GM12878 (cell line): Measurements from ENCODE around the gene AQP9. TPM values are rescaled to one million over a fixed set of nuclear protein-coding genes. Genes with fewer than 3 reads are reported as not detected.

Experiments used
- ATAC-seq: fragments of 200-7000 bp; cut with Tn5 transposase; 3 replicates; pipeline ENCODE4 v1.9.1; 2020; ENCODE audit warnings: mild to moderate bottlenecking, moderate library complexity
- BruUV-seq: library from RNA; stranded (reverse); fragments of 400-500 nt; replicated peaks from 2 replicates; lab custom pipeline; 2021; lab: Mats Ljungman, UMichigan
- CTCF ChIA-PET: fragments of 300-600 bp; sonication (Branson Sonifier 250); formaldehyde crosslinking; extraction: SDS; loops from one replicate; lab custom pipeline; 2021; ENCODE audit warnings: inconsistent platforms; lab: Yijun Ruan, JAX
- POLR2A ChIA-PET: fragments of 350-600 bp; formaldehyde crosslinking; extraction: SDS; loops from one replicate; lab custom pipeline; 2021; ENCODE audit warnings: inconsistent platforms; lab: Charles Lee
- RAD21 ChIA-PET: fragments of 300-600 bp; sonication (Branson Sonifier 250); formaldehyde crosslinking; loops from one replicate; lab custom pipeline; 2023; ENCODE audit warnings: antibody characterized with exemption; ENCODE audit not compliant: unreplicated experiment; lab: Charles Lee
- SMC1A ChIA-PET: fragments of 300-600 bp; sonication (Branson Sonifier 250); formaldehyde crosslinking; loops from one replicate; lab custom pipeline; 2023; ENCODE audit not compliant: unreplicated experiment, uncharacterized antibody; lab: Charles Lee
- DNase-seq: peaks from one replicate; pipeline ENCODE4 v3.0.0-alpha.2; 2011; ENCODE audit warnings: low read depth, low spot score
- FAIRE-seq: peaks from 3 replicates; lab custom pipeline; 2011; peaks lifted over from hg19 to GRCh38; lab: Jason Lieb, UNC
- H2AFZ ChIP-seq: 2 replicates; pipeline ENCODE4 v1.6.0; 2011; ENCODE audit warnings: low read depth, low read length, control low read depth; ENCODE audit not compliant: control insufficient read depth
- H3K27ac ChIP-seq: 2 replicates; pipeline ENCODE4 v1.5.1; 2011; ENCODE audit warnings: control low read depth; ENCODE audit not compliant: control insufficient read depth, insufficient read depth
- H3K27me3 ChIP-seq, 2 experiments: replicated peaks in 1 of 2; 2 replicates each; pipeline versions ENCODE4 v1.6.0 to v1.6.1; 2011; ENCODE audit warnings: low read length in 1 of 2; ENCODE audit not compliant: control insufficient read depth in 2 of 2, insufficient read depth in 2 of 2
- H3K36me3 ChIP-seq, 2 experiments: 2 replicates each; pipeline ENCODE4 v1.5.1; 2011; ENCODE audit warnings: low read length in 1 of 2; ENCODE audit not compliant: control insufficient read depth in 2 of 2, insufficient read depth in 2 of 2
- H3K4me1 ChIP-seq: 2 replicates; pipeline ENCODE4 v1.6.1; 2011; ENCODE audit warnings: mild to moderate bottlenecking, low read length, moderate library complexity, mixed read lengths; ENCODE audit not compliant: control insufficient read depth, insufficient read depth
- H3K4me2 ChIP-seq: 2 replicates; pipeline ENCODE4 v1.6.0; 2011; ENCODE audit warnings: control low read depth; ENCODE audit not compliant: control insufficient read depth, insufficient read depth
- H3K4me3 ChIP-seq: fragments of 200-600 bp; sonication (generic); 2 replicates; pipeline ENCODE4 v1.5.1; 2016
- H3K79me2 ChIP-seq: 2 replicates; pipeline ENCODE4 v1.6.0; 2011; ENCODE audit warnings: low read length; ENCODE audit not compliant: control insufficient read depth, insufficient read depth
- H3K9ac ChIP-seq: 2 replicates; pipeline ENCODE4 v1.8.0; 2011; ENCODE audit warnings: low read length, control low read depth, mixed read lengths; ENCODE audit not compliant: control insufficient read depth, insufficient read depth
- H3K9me3 ChIP-seq: replicated peaks from 3 replicates; pipeline ENCODE4 v1.5.1; 2011; ENCODE audit warnings: mild to moderate bottlenecking, low read length; ENCODE audit not compliant: control insufficient read depth, insufficient read depth
- H4K20me1 ChIP-seq: 2 replicates; pipeline ENCODE4 v1.6.0; 2011; ENCODE audit not compliant: control insufficient read depth, insufficient read depth
- CBFB ChIP-seq: IDR thresholded peaks from 2 replicates; pipeline ENCODE4 v1.6.1; 2016; ENCODE audit warnings: antibody characterized with exemption, low read depth
- CBX3 ChIP-seq: fragments of 200-600 bp; sonication (generic); IDR thresholded peaks from 2 replicates; pipeline ENCODE4 v1.6.1; 2016; ENCODE audit warnings: low read depth, borderline replicate concordance
- CEBPB ChIP-seq, 2 experiments: fragments of 150-350 bp in 1 of 2; IDR thresholded peaks; 2 replicates each; pipeline ENCODE4 v1.6.1; 2012 to 2014; ENCODE audit warnings: low read depth in 2 of 2, low read length in 2 of 2, borderline replicate concordance in 1 of 2, inconsistent platforms in 1 of 2
- CHD2 ChIP-seq: IDR thresholded peaks from 2 replicates; pipeline ENCODE4 v1.6.1; 2011; ENCODE audit warnings: low read depth, low read length, improper control_type of control experiment, borderline replicate concordance
- EGR1 ChIP-seq, 2 experiments: IDR thresholded peaks; 1 replicate in 1 of 2; 2 replicates in 1 of 2; pipeline ENCODE4 v1.6.1; 2011 to 2012; ENCODE audit warnings: low read depth in 2 of 2, low read length in 2 of 2, borderline replicate concordance in 1 of 2, mild to moderate bottlenecking in 1 of 2, moderate library complexity in 1 of 2
- IKZF1 ChIP-seq: fragments of 450-650 bp; conservative IDR thresholded peaks from 2 replicates; pipeline ENCODE4 v1.6.1; 2017; ENCODE audit warnings: antibody characterized with exemption, mild to moderate bottlenecking
- MXI1 ChIP-seq: fragments of 150-350 bp; IDR thresholded peaks from 2 replicates; pipeline ENCODE4 v1.6.1; 2011; ENCODE audit warnings: low read depth, mild to moderate bottlenecking, inconsistent platforms, low read length, improper control_type of control experiment
- MYB ChIP-seq: fragments of 150-350 bp; IDR thresholded peaks from 2 replicates; pipeline ENCODE4 v1.6.1; 2014; ENCODE audit warnings: mild to moderate bottlenecking, low read depth, low read length, borderline replicate concordance
- NR2C2 ChIP-seq: IDR thresholded peaks from 2 replicates; pipeline ENCODE4 v1.6.1; 2011; ENCODE audit warnings: borderline replicate concordance, low read depth; ENCODE audit not compliant: control insufficient read depth, insufficient read length
- PAX8 ChIP-seq: fragments of 450-650 bp; IDR thresholded peaks from 2 replicates; pipeline ENCODE4 v1.6.1; 2017; ENCODE audit warnings: mild to moderate bottlenecking, moderate library complexity
- SMAD5 ChIP-seq: IDR thresholded peaks from 2 replicates; pipeline ENCODE4 v1.6.1; 2016; ENCODE audit warnings: antibody characterized with exemption, low read depth
- SMARCA5 ChIP-seq: fragments of 450-650 bp; IDR thresholded peaks from 2 replicates; pipeline ENCODE4 v1.6.1; 2017; ENCODE audit warnings: mild to moderate bottlenecking
- TCF7 ChIP-seq: IDR thresholded peaks from 2 replicates; pipeline ENCODE4 v1.6.1; 2014; ENCODE audit warnings: antibody characterized with exemption, borderline replicate concordance
- WRNIP1 ChIP-seq: IDR thresholded peaks from 2 replicates; pipeline ENCODE4 v1.6.1; 2011; ENCODE audit warnings: low read depth, low read length, improper control_type of control experiment, borderline replicate concordance
- WGBS: methylation state at CpG from one replicate; pipeline ENCODE4 v1.1.6; 2016; ENCODE audit warnings: low lambda C conversion rate; ENCODE audit not compliant: insufficient replicate concordance, insufficient coverage; ENCODE audit errors: missing lambda C conversion rate; 5-methylcytosine and 5-hydroxymethylcytosine counted together
- in situ Hi-C: fragments of 300-500 bp; cut with MboI; formaldehyde crosslinking; loops from 9 replicates; pipeline ENCODE4 v1.14.3; 2018; ENCODE audit warnings: mixed read lengths
- intact Hi-C: fragments of 100-400 bp; cut with micrococcal nuclease; formaldehyde crosslinking; loops from one replicate; pipeline ENCODE4 v1.14.2; 2022; ENCODE audit not compliant: unreplicated experiment
- polyA plus RNA-seq, 11 experiments: library from polyadenylated mRNA; depleted of rRNA in 4 of 11; unstranded in 6 of 11; stranded (reverse) in 5 of 11; fragments of >200 nt; fragmentation: Nextera tagmentation in 4 of 11; fragmentation: Illumina TruSeq in 1 of 11; extraction: Ambion mirVana in 4 of 11; extraction: Trizol in 1 of 11; gene quantifications; 1 replicate in 1 of 11; 2 replicates in 10 of 11; pipeline versions ENCODE4 v1.2.1 to v1.2.3, GENCODE V29; 2011 to 2016; ENCODE audit warnings: inconsistent platforms in 2 of 11, missing spikeins in 2 of 11, low read depth in 1 of 11
- total RNA-seq, 4 experiments: library from RNA; depleted of rRNA in 3 of 4; stranded (reverse); fragments of >200 nt in 3 of 4; fragmentation: Illumina TruSeq in 1 of 4; extraction: Trizol in 1 of 4; gene quantifications; 2 replicates each; pipeline versions ENCODE4 v1.2.1 to v1.2.3, GENCODE V29; 2013 to 2021
- TF ChIP-seq, protein P1 (sequence below): fragments of 450-650 bp; IDR thresholded peaks from 2 replicates; pipeline ENCODE4 v1.6.1; 2016; ENCODE audit warnings: mild to moderate bottlenecking, moderate library complexity, borderline replicate concordance

The AQP9 gene
- total and polyA plus RNA-seq, 10 of the 15 experiments (the other 5 are each of a cell fraction or from before 2014, with no cell fraction given): 0.05 to 3.0 (median 0.22) TPM

DNA sequence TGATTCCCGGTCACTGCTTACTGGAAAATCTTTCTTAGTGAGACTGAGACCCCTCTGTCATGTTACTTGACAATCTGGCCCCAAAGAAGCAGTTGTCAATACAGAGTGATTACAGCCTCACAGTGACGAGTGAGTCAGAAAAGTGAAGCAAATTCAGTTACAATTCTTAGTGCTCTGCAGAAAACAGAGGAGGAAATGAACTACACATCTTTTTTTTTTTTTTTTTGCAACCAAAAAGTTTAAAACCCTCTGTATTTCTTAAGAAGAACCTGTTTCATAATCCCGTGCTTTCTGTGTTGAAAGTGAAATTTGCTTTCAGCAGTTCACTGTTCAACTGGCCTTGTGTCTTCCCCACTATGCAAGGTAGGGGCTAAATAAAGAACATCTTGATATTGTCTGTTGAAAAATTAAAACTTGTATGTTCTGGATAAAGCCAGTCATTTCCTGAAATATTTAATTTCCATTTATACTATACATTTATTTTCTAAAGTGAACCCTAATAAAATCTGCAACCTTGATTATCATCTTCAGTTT, 1.9 kb downstream of the AQP9 start:
- Histone ChIP-seq H4K20me1 (no peaks in the 10 kb centered on the region), H3K4me3 (no peak overlapping the region), H3K27ac (no peak overlapping the region), H3K9ac (no peak overlapping the region), H3K9me3 (no peaks in the 10 kb centered on the region), H3K4me1 (no peaks in the 10 kb centered on the region), H3K4me2 (no peak overlapping the region), H2AFZ (no peak overlapping the region), H3K27me3 (peaks cover 0 to 7% of the 10 kb centered on the region in 2 experiments; a peak in 1 of 4 replicates), H3K36me3 (no peaks in the 10 kb centered on the region), H3K79me2 (no peaks in the 10 kb centered on the region)
- ChIA-PET CTCF (no interaction called here), RAD21 (no interaction called here), SMC1A (no interaction called here), POLR2A (no interaction called here)
- FAIRE-seq (no peak), DNase-seq (no peak), ATAC-seq (no peak)
- 13% methylated on average over 3 of the region's 3 CpGs for WGBS
- TF ChIP-seq IKZF1: no peak
- TF ChIP-seq CEBPB (IDR thresholded peaks at IDR 0.05; ENCODE audit: borderline replicate concordance in 1 of 2, low read depth in 2 of 2, low read length in 2 of 2): no peak
- TF ChIP-seq CBFB: no peak
- no peak for TF ChIP-seq TCF7
- no peak for TF ChIP-seq EGR1 (IDR thresholded peaks at IDR 0.05; ENCODE audit: borderline replicate concordance in 1 of 2, low read depth in 2 of 2, low read length in 2 of 2)
- no peak for TF ChIP-seq SMAD5
- TF ChIP-seq WRNIP1: no peak
- TF ChIP-seq NR2C2: no peak
- no peak for TF ChIP-seq CBX3
- TF ChIP-seq MYB: no peak
- TF ChIP-seq, protein P1, sequence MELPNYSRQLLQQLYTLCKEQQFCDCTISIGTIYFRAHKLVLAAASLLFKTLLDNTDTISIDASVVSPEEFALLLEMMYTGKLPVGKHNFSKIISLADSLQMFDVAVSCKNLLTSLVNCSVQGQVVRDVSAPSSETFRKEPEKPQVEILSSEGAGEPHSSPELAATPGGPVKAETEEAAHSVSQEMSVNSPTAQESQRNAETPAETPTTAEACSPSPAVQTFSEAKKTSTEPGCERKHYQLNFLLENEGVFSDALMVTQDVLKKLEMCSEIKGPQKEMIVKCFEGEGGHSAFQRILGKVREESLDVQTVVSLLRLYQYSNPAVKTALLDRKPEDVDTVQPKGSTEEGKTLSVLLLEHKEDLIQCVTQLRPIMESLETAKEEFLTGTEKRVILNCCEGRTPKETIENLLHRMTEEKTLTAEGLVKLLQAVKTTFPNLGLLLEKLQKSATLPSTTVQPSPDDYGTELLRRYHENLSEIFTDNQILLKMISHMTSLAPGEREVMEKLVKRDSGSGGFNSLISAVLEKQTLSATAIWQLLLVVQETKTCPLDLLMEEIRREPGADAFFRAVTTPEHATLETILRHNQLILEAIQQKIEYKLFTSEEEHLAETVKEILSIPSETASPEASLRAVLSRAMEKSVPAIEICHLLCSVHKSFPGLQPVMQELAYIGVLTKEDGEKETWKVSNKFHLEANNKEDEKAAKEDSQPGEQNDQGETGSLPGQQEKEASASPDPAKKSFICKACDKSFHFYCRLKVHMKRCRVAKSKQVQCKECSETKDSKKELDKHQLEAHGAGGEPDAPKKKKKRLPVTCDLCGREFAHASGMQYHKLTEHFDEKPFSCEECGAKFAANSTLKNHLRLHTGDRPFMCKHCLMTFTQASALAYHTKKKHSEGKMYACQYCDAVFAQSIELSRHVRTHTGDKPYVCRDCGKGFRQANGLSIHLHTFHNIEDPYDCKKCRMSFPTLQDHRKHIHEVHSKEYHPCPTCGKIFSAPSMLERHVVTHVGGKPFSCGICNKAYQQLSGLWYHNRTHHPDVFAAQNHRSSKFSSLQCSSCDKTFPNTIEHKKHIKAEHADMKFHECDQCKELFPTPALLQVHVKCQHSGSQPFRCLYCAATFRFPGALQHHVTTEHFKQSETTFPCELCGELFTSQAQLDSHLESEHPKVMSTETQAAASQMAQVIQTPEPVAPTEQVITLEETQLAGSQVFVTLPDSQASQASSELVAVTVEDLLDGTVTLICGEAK: no peak
- TF ChIP-seq SMARCA5: no peak
- no peak for TF ChIP-seq PAX8
- no peak for TF ChIP-seq MXI1
- TF ChIP-seq CHD2: no peak
- intact Hi-C loops: no loop called here
- in situ Hi-C loops: no loop called here
- no TSS peak for BruUV-seq
